ENCODE results near the gene CETP.

The CETP gene

GRCh38 chr16:57023541-57024249, 61.9 kb downstream of the CETP start:
- TF ChIP-seq, protein P1, sequence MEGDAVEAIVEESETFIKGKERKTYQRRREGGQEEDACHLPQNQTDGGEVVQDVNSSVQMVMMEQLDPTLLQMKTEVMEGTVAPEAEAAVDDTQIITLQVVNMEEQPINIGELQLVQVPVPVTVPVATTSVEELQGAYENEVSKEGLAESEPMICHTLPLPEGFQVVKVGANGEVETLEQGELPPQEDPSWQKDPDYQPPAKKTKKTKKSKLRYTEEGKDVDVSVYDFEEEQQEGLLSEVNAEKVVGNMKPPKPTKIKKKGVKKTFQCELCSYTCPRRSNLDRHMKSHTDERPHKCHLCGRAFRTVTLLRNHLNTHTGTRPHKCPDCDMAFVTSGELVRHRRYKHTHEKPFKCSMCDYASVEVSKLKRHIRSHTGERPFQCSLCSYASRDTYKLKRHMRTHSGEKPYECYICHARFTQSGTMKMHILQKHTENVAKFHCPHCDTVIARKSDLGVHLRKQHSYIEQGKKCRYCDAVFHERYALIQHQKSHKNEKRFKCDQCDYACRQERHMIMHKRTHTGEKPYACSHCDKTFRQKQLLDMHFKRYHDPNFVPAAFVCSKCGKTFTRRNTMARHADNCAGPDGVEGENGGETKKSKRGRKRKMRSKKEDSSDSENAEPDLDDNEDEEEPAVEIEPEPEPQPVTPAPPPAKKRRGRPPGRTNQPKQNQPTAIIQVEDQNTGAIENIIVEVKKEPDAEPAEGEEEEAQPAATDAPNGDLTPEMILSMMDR (conservative IDR thresholded peaks at IDR 0.05; ENCODE audit: low read depth) = no peak
- DNase-seq (ENCODE audit: low spot score) = no peak
- H3K27ac ChIP-seq = no peak overlapping the region
- ChIA-PET CTCF (no interaction called here), POLR2A (ENCODE audit: low non-redundant PET) (no interaction called here)

DNA sequence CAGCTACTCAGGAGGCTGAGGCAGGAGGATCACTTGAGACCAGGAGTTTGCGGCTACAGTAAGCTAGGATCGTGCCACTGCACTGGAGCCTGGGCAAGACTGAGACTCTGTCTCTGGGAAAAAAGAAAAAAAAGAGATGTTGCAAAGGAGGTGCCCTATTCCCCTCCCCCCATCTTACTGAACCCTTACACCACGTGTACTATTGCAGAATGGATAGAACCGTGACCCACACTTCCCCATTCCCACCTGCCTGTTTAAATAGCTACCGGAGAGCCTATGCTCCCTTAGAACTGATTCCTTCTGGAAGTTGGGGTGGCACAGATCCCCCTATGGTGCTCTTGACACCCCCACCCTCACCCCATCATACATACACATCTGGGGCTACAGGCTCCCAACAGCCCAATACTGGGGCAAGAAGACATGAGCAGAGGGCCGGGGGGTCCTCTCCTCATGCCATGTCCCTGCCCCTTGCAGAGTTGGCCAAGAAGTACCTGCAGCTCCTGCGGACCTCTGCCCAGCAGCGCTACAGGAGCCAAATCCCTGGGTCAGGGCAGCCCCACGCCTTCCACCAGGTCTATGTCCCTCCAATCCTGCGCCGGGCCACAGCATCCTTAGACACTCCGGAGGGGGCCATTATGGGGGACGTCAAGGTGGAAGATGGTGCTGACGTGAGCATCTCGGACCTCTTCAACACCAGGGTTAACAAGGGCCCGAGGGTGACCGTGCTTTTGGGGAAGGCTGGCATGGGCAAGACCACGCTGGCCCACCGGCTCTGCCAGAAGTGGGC, 63.3 kb downstream of the CETP start:
- ChIA-PET POLR2A (ENCODE audit: low non-redundant PET) (no interaction called here), CTCF (interaction anchor here (0.6 kb wide), 2 partner anchors 79 to 166 kb away, joined by 3 to 5 read pairs; no protein-coding TSS in a partner anchor)
- 0 out of 2 replicates have a peak overlapping the region, but pooled peaks have one; percentile 0 for H3K27ac ChIP-seq
- no peak for DNase-seq (ENCODE audit: low spot score)
- TF ChIP-seq, protein P1 (conservative IDR thresholded peaks at IDR 0.05; ENCODE audit: low read depth) = no peak

- TF ChIP-seq, protein P1 (conservative IDR thresholded peaks at IDR 0.05; ENCODE audit: low read depth) = no peak
- CTCF ChIA-PET = interaction anchor here (0.6 to 0.9 kb wide), 3 partner anchors 17 to 1029 kb away, joined by 3 to 4 read pairs (median 3); no protein-coding TSS in a partner anchor
- POLR2A ChIA-PET (ENCODE audit: low non-redundant PET) = interaction anchor here (0.5 kb wide), 1 partner anchor 34 kb away, joined by 3 read pairs; no protein-coding TSS in a partner anchor
- DNase-seq (ENCODE audit: low spot score) = no peak
- H3K27ac ChIP-seq = 0 out of 2 replicates have a peak overlapping the region, but pooled peaks have one; percentile 0
Observed at GRCh38 chr16:57025941-57026777, 64.4 kb downstream of the CETP start.

DNA sequence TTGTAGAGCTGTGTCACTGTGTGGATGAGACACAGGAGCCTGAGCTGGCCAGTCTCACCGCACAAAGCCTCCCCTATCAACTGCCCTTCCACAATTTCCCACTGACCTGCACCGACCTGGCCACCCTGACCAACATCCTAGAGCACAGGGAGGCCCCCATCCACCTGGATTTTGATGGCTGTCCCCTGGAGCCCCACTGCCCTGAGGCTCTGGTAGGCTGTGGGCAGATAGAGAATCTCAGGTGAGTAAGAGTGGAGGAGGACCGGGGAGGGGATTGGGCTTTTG, 65.0 kb downstream of the CETP start:
- DNase-seq (ENCODE audit: low spot score) = no peak
- H3K27ac ChIP-seq = no peak overlapping the region
- ChIA-PET POLR2A (ENCODE audit: low non-redundant PET) (interaction anchor here (0.5 kb wide), 1 partner anchor 34 kb away, joined by 3 read pairs; no protein-coding TSS in a partner anchor), CTCF (interaction anchor here (0.6 to 0.9 kb wide), 2 partner anchors 19 to 1030 kb away, joined by 3 read pairs; no protein-coding TSS in a partner anchor)
- TF ChIP-seq, protein P1 (conservative IDR thresholded peaks at IDR 0.05; ENCODE audit: low read depth) = no peak

GRCh38 chr16:57027067-57027466, 65.3 kb downstream of the CETP start:
- CTCF ChIA-PET = interaction anchor here (0.6 to 0.9 kb wide), 2 partner anchors 19 to 1030 kb away, joined by 3 read pairs; no protein-coding TSS in a partner anchor
- TF ChIP-seq, protein P1 (conservative IDR thresholded peaks at IDR 0.05; ENCODE audit: low read depth) = no peak
- no peak for DNase-seq (ENCODE audit: low spot score)

More at GRCh38 chr16:57027067-57027466, 65.3 kb downstream of the CETP start:
- POLR2A ChIA-PET (ENCODE audit: low non-redundant PET) = interaction anchor here (0.5 kb wide), 1 partner anchor 35 kb away, joined by 3 read pairs; no protein-coding TSS in a partner anchor
- no peak overlapping the region for H3K27ac ChIP-seq

Data from RWPE1 (cell line).